GM19238 (cell line): ENCODE measurements around the gene ARMC10.
"Not testable (repeated sequence)": the region's sequence is repeated elsewhere in the genome, so short reads cannot be mapped to it uniquely, and the experiment has no call there.

Experiments used
- DNase-seq: peaks from one replicate; pipeline ENCODE4 v3.0.0; 2011; ENCODE audit warnings: low spot score; ENCODE audit not compliant: insufficient read length

Gene ARMC10

DNA sequence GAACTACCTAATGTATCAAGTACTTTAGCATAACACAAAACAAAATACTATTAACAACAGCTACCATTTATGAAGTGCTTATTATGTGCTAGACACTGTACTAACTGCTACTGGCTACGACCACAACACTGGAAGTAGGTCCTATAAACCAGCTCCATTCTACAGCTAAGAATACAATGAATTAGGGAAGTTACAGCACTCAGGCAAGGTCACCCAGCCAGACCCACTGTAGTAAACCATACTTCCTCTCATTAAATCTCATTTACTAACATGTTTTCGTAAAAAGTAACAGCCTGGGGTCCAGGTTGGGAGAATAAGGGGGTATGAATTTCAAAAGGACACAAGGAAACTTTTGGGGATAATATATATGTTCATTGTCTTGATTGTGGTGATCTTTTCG lies 48.6 kb downstream of the ARMC10 start:
- DNase-seq, result no peak

DNA sequence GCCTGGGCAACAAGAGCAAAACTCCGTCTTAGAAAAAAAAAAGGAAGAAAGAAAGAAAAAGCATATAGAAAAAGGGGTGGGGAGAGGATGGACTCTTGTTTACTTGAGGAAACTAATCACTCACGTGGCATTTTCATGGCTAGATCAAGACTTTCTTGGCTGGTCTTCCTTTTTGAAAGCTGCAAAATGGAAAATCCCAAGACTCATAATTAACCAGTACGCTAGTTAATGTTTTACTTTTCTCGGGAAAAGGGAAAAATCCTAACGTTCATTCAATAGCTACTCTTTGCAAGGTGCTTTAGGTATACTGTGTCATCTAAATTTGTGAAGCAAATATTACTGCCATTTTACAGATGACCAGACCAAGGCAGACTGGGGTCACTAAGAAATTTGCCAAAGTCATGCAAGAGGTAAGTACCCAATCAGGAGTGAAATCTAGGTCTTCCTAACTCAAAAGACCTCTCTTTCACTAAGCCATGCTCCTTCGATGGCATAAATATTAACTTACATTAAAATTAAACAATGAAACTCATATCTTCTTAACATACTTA lies 49.6 kb downstream of the ARMC10 start:
- no peak for DNase-seq

DNA sequence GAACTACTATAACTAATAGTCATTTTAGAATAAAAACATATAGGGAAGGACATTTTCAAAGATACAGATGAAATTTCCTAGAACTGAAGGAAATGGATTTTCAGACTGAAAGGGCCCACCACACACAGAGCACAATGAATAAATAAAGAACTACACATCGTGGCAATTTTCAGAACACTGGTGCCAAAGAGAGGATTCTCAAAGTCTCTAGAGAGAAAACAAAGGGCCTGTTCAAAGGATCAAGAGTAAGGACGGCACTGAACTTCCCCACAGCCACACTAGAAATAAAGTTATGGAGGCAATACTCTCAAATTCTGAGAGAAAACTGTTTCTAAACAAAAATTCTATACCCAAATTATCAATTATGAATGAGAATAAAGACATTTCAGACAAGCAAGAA lies 52.1 kb downstream of the ARMC10 start:
- DNase-seq, result no peak

DNA sequence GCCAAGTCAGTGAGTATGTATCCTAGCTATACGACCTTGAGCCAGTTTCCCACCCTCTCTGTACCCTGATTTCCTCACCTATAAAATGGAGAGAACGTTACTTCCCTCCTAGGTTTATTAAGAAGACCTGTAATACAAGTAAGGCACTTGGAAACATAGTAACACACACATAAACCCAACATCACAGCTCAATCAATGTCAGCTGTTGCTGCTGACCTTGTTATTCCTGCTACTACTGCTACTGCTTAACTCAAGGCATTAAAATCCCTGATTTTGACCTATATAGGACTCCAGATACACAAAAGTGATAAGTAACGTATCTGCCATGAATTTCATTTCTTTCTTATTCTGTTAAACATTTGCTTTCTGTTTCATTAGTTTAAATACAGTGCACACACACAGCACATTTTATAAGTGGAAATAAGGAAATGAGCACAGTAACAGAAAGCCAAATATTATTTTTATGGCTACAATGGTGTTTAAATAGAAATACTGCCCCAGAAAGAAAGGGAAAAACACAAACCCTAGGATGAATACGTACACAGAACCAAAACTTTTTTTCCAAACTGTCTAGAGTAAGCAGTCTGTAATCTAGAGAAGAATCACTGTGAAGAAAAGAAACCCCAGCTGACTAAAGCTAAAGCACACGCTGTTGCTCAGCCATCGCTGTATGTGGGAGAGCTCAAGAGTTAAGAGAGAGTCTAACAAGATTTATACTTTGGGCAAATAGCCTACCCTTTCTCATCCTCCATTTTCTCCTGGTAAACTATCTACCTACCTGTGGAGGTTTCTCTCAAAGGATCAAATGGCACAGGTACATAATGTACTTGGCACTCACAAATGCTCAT lies 55.0 kb downstream of the ARMC10 start:
- DNase-seq, result no peak

DNA sequence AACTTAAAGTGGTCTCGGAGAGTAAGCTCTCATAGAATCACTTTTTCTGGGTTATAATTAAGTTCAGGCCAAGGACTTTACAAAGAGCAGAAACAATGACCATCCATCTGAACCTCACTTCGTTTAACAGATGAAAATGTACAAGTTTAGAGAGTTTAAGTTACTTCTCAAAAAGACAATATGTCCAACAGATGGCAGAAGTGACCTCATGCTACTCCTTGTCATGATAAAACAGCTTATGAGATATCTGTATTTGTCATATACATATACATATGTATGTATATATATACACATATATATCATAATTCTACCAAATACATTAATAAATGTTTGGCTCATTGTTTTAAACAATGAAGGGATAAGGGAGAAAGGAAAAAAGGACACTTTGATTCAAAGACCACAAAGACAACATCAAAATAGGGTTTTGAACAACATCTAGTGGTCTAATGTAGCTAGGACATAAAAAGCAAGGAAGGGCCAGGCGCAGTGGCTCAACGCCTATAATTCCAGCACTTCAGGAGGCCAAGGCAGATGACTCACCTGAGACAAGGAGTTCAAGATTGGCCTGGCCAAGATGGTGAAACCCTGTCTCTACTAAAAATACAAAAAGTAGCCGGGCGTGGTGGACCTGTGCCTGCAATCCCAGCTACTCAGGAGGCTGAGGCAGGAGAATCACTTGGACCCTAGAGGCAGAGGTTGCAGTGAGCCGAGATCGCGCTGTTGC lies 56.1 kb downstream of the ARMC10 start:
- DNase-seq, result no peak

DNA sequence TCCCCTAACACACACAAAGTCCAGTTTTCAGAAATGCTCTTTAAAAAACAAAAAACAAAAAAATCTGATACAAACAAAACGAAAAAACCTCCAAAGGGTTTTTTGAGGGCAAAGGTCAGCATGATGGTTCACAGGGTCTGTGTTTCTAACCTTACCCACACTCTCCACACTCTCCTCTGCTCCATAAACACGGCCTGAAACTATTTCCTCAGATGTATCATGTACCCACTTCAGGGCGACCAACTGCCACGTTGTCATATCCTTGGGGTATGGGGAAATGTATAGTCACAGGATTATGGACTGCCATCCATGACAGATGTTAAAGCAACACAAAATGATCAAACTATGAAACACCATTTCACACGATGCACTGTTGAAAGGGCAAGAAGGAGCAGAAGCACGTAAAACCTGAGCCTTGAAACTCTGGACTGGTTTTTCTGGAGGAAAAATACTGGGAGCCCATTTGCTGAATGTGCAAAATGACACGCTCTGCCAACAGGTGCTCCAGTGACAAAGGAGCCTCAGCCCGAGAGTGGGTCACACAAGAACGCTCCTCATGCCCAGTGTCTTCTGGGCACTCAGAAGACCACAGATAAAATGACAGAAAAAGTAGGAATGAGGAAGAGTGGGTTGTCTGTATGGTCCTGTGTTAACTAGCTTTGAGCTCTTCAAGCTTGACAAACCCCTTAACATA lies 58.2 kb downstream of the ARMC10 start:
- no peak for DNase-seq

DNA sequence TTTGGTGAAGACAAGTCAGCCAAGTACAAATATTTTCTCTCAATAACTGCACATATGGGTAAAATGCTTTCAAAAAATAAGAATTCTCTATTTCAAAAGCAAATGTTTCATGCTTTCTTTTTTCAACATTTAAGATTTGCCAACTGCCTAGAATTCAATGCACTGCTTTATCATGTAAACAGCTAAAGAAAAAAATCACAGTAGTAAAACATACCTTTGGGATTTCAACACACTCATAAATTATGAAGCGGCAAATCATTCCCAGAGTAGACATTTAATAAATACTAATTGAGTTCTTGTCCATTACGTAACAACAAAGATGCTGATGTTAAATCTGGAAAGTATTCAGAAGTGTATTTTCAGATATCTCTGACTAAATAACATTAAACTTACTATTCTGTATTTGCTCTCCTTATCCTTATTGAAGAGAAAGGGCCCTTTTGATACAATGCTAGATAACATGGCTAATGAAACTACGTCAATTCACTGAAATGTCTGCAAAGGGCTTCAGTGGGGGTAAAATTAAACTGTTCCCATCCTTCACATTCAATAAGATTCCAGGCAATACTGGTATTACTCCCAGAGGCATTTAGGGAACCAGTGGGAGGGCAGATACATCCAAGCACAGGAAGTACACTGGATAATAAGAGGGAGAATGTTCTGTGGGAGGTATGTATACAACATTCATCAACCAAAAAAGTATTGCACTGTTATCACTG lies 60.1 kb downstream of the ARMC10 start:
- no peak for DNase-seq

DNA sequence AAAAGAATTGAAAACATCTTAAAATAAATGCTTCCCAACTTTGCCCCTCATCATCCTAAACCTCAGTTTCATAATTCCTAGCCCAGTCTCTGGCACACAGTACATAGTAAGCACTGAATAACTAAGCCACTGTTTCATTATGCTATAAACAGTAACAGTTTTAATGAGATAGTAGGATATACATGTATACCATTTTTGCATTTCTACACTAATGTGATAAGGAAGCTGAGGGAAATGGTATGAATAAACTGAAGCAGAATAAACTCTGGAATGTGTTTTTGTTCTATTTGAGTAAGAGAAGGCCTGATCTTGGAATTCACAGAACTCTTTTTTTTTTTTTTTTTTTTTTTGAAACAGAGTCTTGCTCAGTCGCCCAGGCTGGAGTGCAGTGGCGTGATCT lies 65.1 kb downstream of the ARMC10 start:
- no peak for DNase-seq

DNA sequence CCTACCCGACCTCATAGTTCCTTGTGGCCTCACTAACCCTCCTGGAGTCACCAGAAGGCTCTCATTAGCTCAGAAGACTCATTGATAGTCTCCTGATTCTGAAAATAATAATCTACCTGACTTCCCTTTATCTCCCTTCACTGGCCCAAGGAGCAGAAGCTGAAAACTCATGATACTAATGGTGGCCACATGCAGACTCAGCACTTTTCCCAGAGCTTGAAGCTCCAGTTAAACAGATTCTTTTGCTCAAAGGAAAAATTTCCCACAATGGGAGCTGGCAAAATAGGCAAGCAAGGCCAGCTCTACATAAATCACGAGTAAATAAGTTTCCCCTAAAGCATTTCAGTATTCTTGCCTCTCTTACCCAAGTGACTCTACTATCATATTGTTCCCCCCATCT lies 65.7 kb downstream of the ARMC10 start:
- no peak for DNase-seq

DNA sequence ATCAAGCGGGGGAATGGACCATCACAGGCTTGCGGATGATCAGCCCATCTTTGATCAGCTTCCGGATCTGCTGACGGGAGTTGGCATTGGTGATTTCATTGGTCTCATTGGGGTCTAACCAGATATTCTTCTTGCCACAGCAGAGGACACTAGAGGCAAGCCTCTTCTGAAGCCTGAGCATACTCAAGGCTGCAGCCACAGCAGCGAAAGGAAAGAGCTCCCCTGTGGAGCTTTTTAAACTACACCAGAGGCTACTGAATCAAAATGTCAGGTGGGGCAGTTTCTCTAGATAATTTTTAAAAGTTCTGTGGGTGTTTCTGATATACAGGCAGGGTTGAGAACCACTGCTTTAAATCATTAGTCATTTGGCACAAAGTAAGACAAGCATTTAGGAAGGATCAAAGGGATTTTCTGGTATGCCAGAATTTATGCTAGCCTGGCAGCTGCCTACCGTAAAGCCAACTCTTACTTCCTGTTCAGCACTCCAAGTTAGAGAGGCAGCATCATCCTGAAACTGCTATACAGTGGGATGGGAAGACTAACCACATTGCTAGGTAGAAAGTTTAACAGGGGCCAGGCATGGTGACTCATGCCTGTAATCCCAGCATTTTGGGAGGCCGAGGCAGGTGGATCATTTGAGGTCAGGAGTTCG lies 66.9 kb downstream of the ARMC10 start:
- DNase-seq, result no peak

DNA sequence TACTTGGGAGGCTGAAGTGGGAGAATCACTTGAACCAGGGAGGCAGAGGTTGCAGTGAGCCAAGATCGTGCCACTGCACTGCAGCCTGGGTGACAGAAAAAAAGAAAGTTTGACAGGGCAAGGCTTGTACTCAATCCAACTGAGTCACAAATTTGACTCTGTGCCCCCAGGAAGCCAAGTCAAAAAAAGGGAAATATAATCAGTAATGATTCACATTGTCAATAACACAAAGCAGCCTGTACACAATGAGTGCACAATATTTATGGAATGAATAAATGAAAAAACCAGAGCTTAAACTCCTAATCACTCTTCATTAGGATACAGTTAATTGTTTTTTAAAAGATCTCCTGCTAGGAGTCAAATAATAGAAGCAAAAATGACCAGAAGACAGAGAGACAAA lies 67.6 kb downstream of the ARMC10 start:
- no peak for DNase-seq

DNA sequence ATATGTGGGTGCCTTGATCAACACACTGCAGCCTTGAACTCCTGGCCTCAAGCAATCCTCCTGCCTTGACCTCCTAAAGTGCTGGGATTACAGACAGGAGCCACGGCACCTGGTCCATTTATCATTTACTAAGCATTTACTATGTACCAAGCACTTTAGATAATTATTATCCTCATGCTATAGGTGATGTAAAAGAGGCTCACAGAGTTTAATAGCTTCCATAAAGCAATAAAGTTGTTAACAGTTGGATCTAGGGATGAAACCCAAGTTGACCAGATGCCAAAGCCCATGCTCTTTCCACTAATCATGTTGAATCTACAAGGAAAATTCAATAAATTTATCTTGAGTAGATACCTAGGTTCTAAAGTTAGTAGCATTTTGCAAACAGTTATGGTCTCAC lies 68.9 kb downstream of the ARMC10 start:
- DNase-seq, result no peak

DNA sequence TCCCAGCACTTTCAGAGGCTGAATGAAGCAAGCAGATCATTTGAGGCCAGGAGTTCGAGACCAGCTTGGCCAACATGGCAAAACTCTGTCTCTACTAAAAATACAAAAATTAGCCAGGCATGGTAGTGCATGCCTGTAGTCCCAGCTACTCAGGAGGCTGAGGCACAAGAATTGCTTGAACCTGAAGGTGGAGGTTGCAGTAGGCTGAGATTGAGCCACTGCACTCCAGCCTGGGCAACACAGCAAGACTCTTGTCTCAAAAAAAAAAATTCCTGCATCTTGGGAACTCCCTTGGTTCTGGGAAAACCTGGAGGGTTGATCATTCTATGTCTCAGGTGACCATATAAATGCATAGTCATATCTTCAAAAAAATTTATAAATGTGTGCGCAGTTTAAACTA lies 69.8 kb downstream of the ARMC10 start:
- DNase-seq, result not testable (repeated sequence)

DNA sequence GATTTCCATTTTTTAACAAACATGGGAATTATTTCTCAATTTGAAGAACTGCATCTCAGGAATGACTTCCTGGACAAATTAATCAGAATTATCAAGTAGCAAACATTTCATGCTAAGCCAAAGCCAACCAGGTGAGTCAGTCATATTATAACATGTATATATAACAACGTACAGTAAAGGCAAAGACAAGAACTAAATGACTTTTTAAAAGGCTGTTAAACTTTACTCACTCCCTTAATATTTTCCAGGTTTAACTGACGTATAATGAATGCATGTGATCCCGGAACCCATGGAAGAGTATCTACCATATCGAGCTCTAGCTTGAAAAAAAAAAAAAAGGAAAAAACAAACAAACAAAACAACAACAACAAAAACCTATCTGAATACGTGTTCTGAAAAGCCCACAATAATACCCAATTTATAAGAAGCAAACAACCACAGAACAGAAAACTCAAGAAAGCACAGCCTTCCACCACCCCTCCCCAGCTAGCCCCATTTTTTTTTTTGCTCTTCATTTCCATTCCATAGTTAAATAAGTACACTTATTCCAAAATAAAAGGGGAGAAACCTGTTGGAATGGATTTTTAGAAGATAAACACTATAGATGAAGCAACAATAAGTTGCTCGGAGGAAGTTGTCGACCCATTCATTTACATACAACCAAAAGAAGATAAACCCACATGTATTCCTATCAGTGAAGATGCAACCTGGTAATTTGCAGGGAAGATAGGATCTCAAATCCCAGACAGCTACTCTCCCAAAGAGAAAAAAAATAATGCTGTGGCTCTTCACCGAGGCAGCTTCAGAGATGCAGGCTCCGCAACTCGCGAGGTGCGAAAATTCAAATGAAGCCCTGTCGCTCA lies 73.4 kb downstream of the ARMC10 start:
- DNase-seq, result no peak
